AG04450 (cell line): Measurements from ENCODE around the gene FRMPD1. TPM values are rescaled to one million over a fixed set of nuclear protein-coding genes. Genes with fewer than 3 reads are reported as not detected.
A peak's percentile ranks its signal among the peaks of the same experiment; 100 is the strongest.

Source experiments
- CTCF ChIA-PET: fragments of 300-600, 350-600 bp; formaldehyde crosslinking; extraction: SDS; loops from one replicate; lab custom pipeline; 2022; ENCODE audit warnings: antibody characterized with exemption, inconsistent platforms; lab: Charles Lee
- POLR2A ChIA-PET: fragments of 350-600 bp; formaldehyde crosslinking; extraction: SDS; loops from one replicate; lab custom pipeline; 2021; ENCODE audit warnings: antibody characterized with exemption, inconsistent platforms; lab: Yijun Ruan, JAX
- DNase-seq: peaks from one replicate; pipeline ENCODE4 v3.0.0-alpha.2; 2011; ENCODE audit warnings: low read depth, low spot score
- H3K27ac ChIP-seq: one replicate; pipeline ENCODE4 v1.5.1; 2012; ENCODE audit warnings: low read depth, low read length, control low read depth
- H3K27me3 ChIP-seq: one replicate; pipeline ENCODE4 v1.6.0; 2012; ENCODE audit warnings: low read length; ENCODE audit not compliant: control insufficient read depth, insufficient read depth
- H3K4me3 ChIP-seq: 2 replicates; pipeline ENCODE4 v1.5.1; 2011; ENCODE audit warnings: mild to moderate bottlenecking, low read depth, low read length, control low read depth
- H3K9me3 ChIP-seq: 2 replicates; pipeline ENCODE4 v1.5.1; 2012; ENCODE audit warnings: low read length; ENCODE audit not compliant: control insufficient read depth, insufficient read depth
- CTCF ChIP-seq: IDR thresholded peaks from 2 replicates; pipeline ENCODE4 v1.5.1; 2011; ENCODE audit warnings: low read depth, low read length, control low read depth, inconsistent platforms
- polyA plus RNA-seq: library from polyadenylated mRNA; depleted of rRNA; stranded (reverse); fragments of >200 nt; gene quantifications from 2 replicates; pipeline ENCODE4 v1.2.3, GENCODE V29; 2011

The FRMPD1 gene
- polyA plus RNA-seq, 1 experiment: not detected

DNA sequence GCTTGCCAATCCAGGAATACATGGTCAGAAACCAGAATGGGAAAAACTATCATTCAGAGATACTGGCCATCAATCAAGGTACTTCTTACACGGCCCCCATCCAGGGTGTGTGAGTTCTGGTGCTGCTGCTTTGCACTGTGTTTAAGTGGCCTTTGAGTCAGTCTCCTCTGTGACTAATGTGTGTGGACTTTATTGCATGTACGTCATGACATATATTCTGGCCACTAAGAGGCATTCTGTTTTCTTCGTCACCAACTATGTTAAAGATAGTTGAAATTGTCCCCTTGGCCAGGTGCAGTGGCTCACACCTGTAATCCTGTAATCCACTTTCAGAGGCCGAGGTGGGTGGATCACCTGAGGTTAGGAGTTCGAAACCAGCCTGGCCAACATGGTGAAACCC lies 125.6 kb downstream of the FRMPD1 start:
- Histone ChIP-seq H3K27me3 (no peaks in the 10 kb centered on the region), H3K9me3 (no peaks in the 10 kb centered on the region), H3K4me3 (no peak overlapping the region), H3K27ac (peak overlapping the region; percentile 47)
- no peak for TF ChIP-seq CTCF
- CTCF ChIA-PET: no interaction called here
- POLR2A ChIA-PET: no interaction called here
- DNase-seq: no peak

DNA sequence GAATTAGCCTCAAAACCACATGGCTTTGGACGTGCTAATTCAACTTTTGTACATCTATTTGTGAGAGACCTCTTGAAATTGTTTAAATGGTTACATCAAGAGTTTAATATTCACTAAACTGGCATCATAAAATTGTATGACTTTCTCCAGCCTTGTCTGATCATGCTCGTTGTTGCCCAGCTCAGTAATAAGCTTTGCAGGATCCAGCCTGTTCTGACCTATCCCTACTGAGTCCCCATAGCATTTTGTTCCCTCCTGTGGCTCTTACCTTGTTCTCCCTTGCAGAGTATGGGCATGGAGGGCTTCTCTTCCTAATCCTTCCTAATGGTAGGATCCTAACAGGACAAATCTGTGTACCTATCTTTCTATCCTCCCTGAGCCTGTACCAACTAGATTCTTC lies 127.8 kb downstream of the FRMPD1 start:
- ChIA-PET POLR2A (no interaction called here), CTCF (no interaction called here)
- H3K27me3 ChIP-seq: no peaks in the 10 kb centered on the region
- no peak overlapping the region for H3K27ac ChIP-seq
- no peak for DNase-seq
- H3K9me3 ChIP-seq: no peaks in the 10 kb centered on the region
- no peak overlapping the region for H3K4me3 ChIP-seq
- TF ChIP-seq CTCF: no peak

DNA sequence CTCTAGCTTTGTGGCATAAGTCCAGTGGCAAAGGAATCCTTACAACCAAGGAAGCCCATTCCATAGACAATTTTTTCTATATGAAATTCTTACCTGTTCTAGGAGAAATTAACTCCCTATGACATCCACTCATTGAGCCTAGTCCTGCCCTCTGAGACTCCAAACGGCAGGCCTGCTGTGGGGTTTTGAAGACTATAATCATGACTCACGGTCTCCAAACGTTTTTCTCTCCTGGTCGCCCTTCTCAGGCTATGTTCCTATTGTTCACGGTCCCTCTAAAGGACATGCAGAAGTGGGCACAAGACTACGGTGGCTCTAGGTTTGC lies 133.5 kb downstream of the FRMPD1 start:
- ChIA-PET POLR2A (interaction anchor here (1.2 to 1.7 kb wide), 3 partner anchors 16 to 192 kb away, joined by 4 to 8 read pairs (median 5); partner anchors contain the start of genes DCAF10 and TOMM5), CTCF (interaction anchor here (1.0 to 1.3 kb wide), 2 partner anchors 29 to 120 kb away, joined by 3 to 4 read pairs; no protein-coding TSS in a partner anchor)
- no peak for TF ChIP-seq CTCF

GRCh38 chr9:37784616-37785483 lies 134.1 kb downstream of the FRMPD1 start, which contains the start of gene EXOSC3:
Gene EXOSC3 (minus strand): TSS chr9:37785064. CDS start chr9:37785044, 20 bp downstream.
- POLR2A ChIA-PET: interaction anchor here (0.8 to 1.7 kb wide), 7 partner anchors 10 to 193 kb away, joined by 3 to 26 read pairs (median 5); partner anchors contain the start of genes DCAF10 and TOMM5
- Histone ChIP-seq H3K27ac (peak within 1 kb of the TSS; percentile 42), H3K4me3 (peak within 1 kb of the TSS; percentile 94), H3K9me3 (0 out of 2 replicates have a peak, but pooled peaks cover 3% of the 10 kb centered on the region), H3K27me3 (no peaks in the 10 kb centered on the region)
- CTCF ChIA-PET: interaction anchor here (0.7 to 1.3 kb wide), 5 partner anchors 11 to 196 kb away, joined by 3 to 4 read pairs (median 3); no protein-coding TSS in a partner anchor
- peak; percentile 14; the same call in 1 of the 2 replicates for TF ChIP-seq CTCF
- peak; percentile 61 for DNase-seq

More for the DNA sequence above, 133.5 kb downstream of the FRMPD1 start:
- Histone ChIP-seq H3K27ac (no peak overlapping the region), H3K27me3 (no peaks in the 10 kb centered on the region), H3K9me3 (0 out of 2 replicates have a peak, but pooled peaks cover 3% of the 10 kb centered on the region), H3K4me3 (peak overlapping the region; percentile 94)
- DNase-seq: no peak

- DNase-seq: no peak
- CTCF ChIA-PET: no interaction called here
- 0 out of 2 replicates have a peak, but pooled peaks cover 3% of the 10 kb centered on the region for H3K9me3 ChIP-seq
- H3K27ac ChIP-seq: no peak overlapping the region
- no peaks in the 10 kb centered on the region for H3K27me3 ChIP-seq
- TF ChIP-seq CTCF: no peak
- POLR2A ChIA-PET: no interaction called here
- H3K4me3 ChIP-seq: no peak overlapping the region
These were observed 136.3 kb downstream of the FRMPD1 start for GRCh38 chr9:37787059-37787458.
